DOHH2 (cell line): ENCODE data around the gene FLT3LG.

Experiments
- H3F3A ChIP-seq: fragments of 200-600 bp; sonication (generic), shearing (Covaris generic); 2 replicates; pipeline ENCODE4 v1.6.0; 2016; ENCODE audit warnings: antibody characterized with exemption, mild to moderate bottlenecking; ENCODE audit not compliant: control insufficient read depth, insufficient read depth
- H3K27ac ChIP-seq: fragments of 200-600 bp; sonication (generic); 2 replicates; pipeline ENCODE4 v1.5.1; 2014; ENCODE audit warnings: low read depth, mild to moderate bottlenecking, low read length, moderate library complexity
- H3K27me3 ChIP-seq: fragments of 200-600 bp; sonication (generic); 2 replicates; pipeline ENCODE4 v1.6.1; 2014; ENCODE audit warnings: mild to moderate bottlenecking, low read length, mixed read lengths; ENCODE audit not compliant: control insufficient read depth
- H3K36me3 ChIP-seq: fragments of 200-600 bp; sonication (generic); 2 replicates; pipeline ENCODE4 v1.6.1; 2014; ENCODE audit warnings: mild to moderate bottlenecking, low read length, moderate library complexity, mixed read lengths; ENCODE audit not compliant: control insufficient read depth
- H3K4me1 ChIP-seq: fragments of 200-600 bp; sonication (generic); 2 replicates; pipeline ENCODE4 v1.6.1; 2014; ENCODE audit warnings: mild to moderate bottlenecking, low read length, mixed read lengths; ENCODE audit not compliant: control insufficient read depth
- H3K4me2 ChIP-seq: fragments of 200-600 bp; sonication (generic); 2 replicates; pipeline ENCODE4 v1.6.0; 2014; ENCODE audit warnings: mild to moderate bottlenecking, low read length, moderate library complexity
- H3K4me3 ChIP-seq: fragments of 200-600 bp; sonication (generic); 2 replicates; pipeline ENCODE4 v1.5.1; 2014; ENCODE audit warnings: mild to moderate bottlenecking, low read length, mixed read lengths
- H3K79me2 ChIP-seq: fragments of 200-600 bp; sonication (generic); 2 replicates; pipeline ENCODE4 v1.6.1; 2014; ENCODE audit warnings: mild to moderate bottlenecking, low read length, mixed read lengths; ENCODE audit not compliant: control insufficient read depth
- H3K9me2 ChIP-seq: fragments of 200-600 bp; sonication (generic); replicated peaks from 2 replicates; pipeline ENCODE4 v1.6.1; 2014; ENCODE audit warnings: mild to moderate bottlenecking, low read length, mixed read lengths; ENCODE audit not compliant: control insufficient read depth
- H3K9me3 ChIP-seq: fragments of 200-600 bp; sonication (generic); 2 replicates; pipeline ENCODE4 v1.6.1; 2014; ENCODE audit warnings: antibody characterized with exemption, low read length, mixed read lengths; ENCODE audit not compliant: control insufficient read depth, insufficient read depth
- H4K20me1 ChIP-seq: fragments of 200-600 bp; sonication (generic); 2 replicates; pipeline ENCODE4 v1.6.0; 2014; ENCODE audit warnings: low read depth, mild to moderate bottlenecking, antibody characterized with exemption, low read length, moderate library complexity; ENCODE audit not compliant: control insufficient read depth, insufficient read depth
- CTCF ChIP-seq: fragments of 200-600 bp; sonication (generic); IDR thresholded peaks from one replicate; pipeline ENCODE4 v1.5.1; 2014; ENCODE audit warnings: antibody characterized with exemption, mild to moderate bottlenecking, low read depth, low read length; ENCODE audit not compliant: poor library complexity, severe bottlenecking
- EZH2phosphoT487 ChIP-seq: fragments of 200-600 bp; sonication (generic); IDR thresholded peaks from 2 replicates; pipeline ENCODE4 v1.6.1; 2017; ENCODE audit warnings: borderline replicate concordance, mild to moderate bottlenecking, antibody characterized with exemption, low read length, moderate library complexity, mixed read lengths

FLT3LG gene

DNA sequence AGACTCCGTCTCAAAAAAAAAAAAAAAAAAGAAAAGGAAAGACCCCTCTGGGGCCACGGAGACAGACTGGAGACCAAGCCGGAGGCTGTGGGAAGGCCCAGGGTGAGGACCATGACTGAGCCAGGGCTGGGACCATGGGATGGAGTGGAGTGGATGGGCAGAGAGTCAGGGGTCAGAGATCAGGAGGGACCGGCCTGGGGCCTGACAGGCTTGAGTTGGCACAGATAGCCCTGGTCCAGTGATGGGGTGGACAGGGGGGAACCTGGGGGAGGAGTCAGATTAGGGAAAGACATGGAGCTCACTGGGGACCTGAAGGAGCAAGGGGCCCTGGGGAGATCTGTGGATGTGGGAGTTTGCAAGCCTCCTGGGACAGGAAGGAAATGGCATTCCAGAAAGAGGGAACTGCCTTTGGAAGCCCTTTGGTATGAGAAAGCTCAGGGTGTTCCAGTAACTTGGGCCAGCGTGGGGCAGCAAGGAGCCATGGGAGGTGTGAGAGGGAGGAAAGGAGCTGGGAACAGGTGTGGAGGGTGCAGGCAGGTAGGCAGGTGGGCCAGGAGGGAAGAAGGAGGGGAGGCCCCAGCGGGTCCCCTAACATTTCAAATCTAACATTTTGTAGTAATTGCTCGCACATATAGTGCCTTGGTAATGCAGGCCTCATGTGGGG lies 7.1 kb downstream of the FLT3LG start:
- Histone ChIP-seq H3K4me2 (no peak overlapping the region), H3K9me3 (no peaks in the 10 kb centered on the region), H3F3A (no peaks in the 10 kb centered on the region), H3K36me3 (no peaks in the 10 kb centered on the region), H3K27me3 (no peaks in the 10 kb centered on the region), H3K4me3 (no peak overlapping the region), H4K20me1 (no peaks in the 10 kb centered on the region), H3K79me2 (no peaks in the 10 kb centered on the region), H3K9me2 (no peaks in the 10 kb centered on the region), H3K4me1 (0 out of 2 replicates have a peak, but pooled peaks cover under 1% of the 10 kb centered on the region), H3K27ac (no peak overlapping the region)
- TF ChIP-seq CTCF (no peak), EZH2phosphoT487 (no peak)

GRCh38 chr19:49486232-49486631 lies 12.2 kb downstream of the FLT3LG start:
- H4K20me1 ChIP-seq: peaks cover 27% of the 10 kb centered on the region
- H3K4me3 ChIP-seq: peak overlapping the region; percentile 60; the same call in 1 of the 2 replicates
- no peaks in the 10 kb centered on the region for H3K9me3 ChIP-seq
- no peaks in the 10 kb centered on the region for H3K9me2 ChIP-seq
- peaks cover 37% of the 10 kb centered on the region for H3K79me2 ChIP-seq
- no peaks in the 10 kb centered on the region for H3K27me3 ChIP-seq
- H3K4me1 ChIP-seq: peaks cover 33% of the 10 kb centered on the region
- H3K36me3 ChIP-seq: peaks cover 39% of the 10 kb centered on the region
- peak overlapping the region; percentile 60; the same call in 1 of the 2 replicates for H3K4me2 ChIP-seq
- H3F3A ChIP-seq: peaks cover 38% of the 10 kb centered on the region
- TF ChIP-seq EZH2phosphoT487: no peak
- no peak for TF ChIP-seq CTCF
- no peak overlapping the region for H3K27ac ChIP-seq

- peak overlapping the region; percentile 60 for H3K4me2 ChIP-seq
- H3K27ac ChIP-seq: no peak overlapping the region
- TF ChIP-seq CTCF (no peak), EZH2phosphoT487 (no peak)
- H3F3A ChIP-seq: peaks cover 43% of the 10 kb centered on the region
- no peaks in the 10 kb centered on the region for H3K27me3 ChIP-seq
- no peaks in the 10 kb centered on the region for H3K9me2 ChIP-seq
- H3K4me1 ChIP-seq: peaks cover 36% of the 10 kb centered on the region
- H4K20me1 ChIP-seq: peaks cover 27% of the 10 kb centered on the region
- peaks cover 44% of the 10 kb centered on the region for H3K36me3 ChIP-seq
- H3K9me3 ChIP-seq: no peaks in the 10 kb centered on the region
- peaks cover 37% of the 10 kb centered on the region for H3K79me2 ChIP-seq
- H3K4me3 ChIP-seq: peak overlapping the region; percentile 60
Observed at GRCh38 chr19:49486710-49487276, 12.8 kb downstream of the FLT3LG start.
